Caco-2 (cell line): ENCODE results near the gene MBD3L2. TPM values are rescaled to one million over a fixed set of nuclear protein-coding genes. Genes with fewer than 3 reads are reported as not detected.
"Not testable (repeated sequence)": the region's sequence is repeated elsewhere in the genome, so short reads cannot be mapped to it uniquely, and the experiment has no call there.

ENCODE experiments used
- BruUV-seq: library from RNA; stranded (reverse); fragments of 400-500 nt; replicated peaks from 2 replicates; lab custom pipeline; 2021; lab: Mats Ljungman, UMichigan
- CTCF ChIA-PET: fragments of 300-600 bp; sonication (Branson Sonifier 250); formaldehyde crosslinking; loops from one replicate; lab custom pipeline; 2022; ENCODE audit warnings: antibody characterized with exemption; lab: Charles Lee
- POLR2A ChIA-PET: fragments of 300-600 bp; sonication (Branson Sonifier 250); formaldehyde crosslinking; loops from one replicate; lab custom pipeline; 2022; ENCODE audit warnings: antibody characterized with exemption; lab: Charles Lee
- DNase-seq, 2 experiments: peaks; one replicate each; pipeline versions ENCODE4 v3.0.0 to v3.0.0-alpha.2; 2020 to 2022
- H3K27me3 ChIP-seq: replicated peaks from 2 replicates; pipeline ENCODE4 v1.6.0; 2011; ENCODE audit warnings: low read length; ENCODE audit not compliant: control insufficient read depth, insufficient read depth
- H3K36me3 ChIP-seq: 2 replicates; pipeline ENCODE4 v1.5.1; 2011; ENCODE audit warnings: low read length; ENCODE audit not compliant: control insufficient read depth, insufficient read depth
- H3K4me1 ChIP-seq: fragments of 250-450 bp; sonication (Bioruptor Pico); 2 replicates; pipeline ENCODE4 v1.5.1; 2020; ENCODE audit warnings: mild to moderate bottlenecking
- H3K4me3 ChIP-seq: 2 replicates; pipeline ENCODE4 v1.5.1; 2011; ENCODE audit warnings: low read depth, mild to moderate bottlenecking, control low read depth, low read length
- H3K9me3 ChIP-seq: fragments of 250-450 bp; sonication (Bioruptor Pico); 2 replicates; pipeline ENCODE4 v1.5.1; 2020; ENCODE audit warnings: mild to moderate bottlenecking, moderate library complexity
- H3K27ac Mint-ChIP-seq: one replicate; pipeline ENCODE4 v1.8.0; 2022; ENCODE audit warnings: mixed read lengths; ENCODE audit not compliant: unreplicated experiment
- H3K27me3 Mint-ChIP-seq: one replicate; pipeline ENCODE4 v1.8.0; 2022; ENCODE audit warnings: mixed read lengths; ENCODE audit not compliant: insufficient read depth, unreplicated experiment
- H3K36me3 Mint-ChIP-seq: one replicate; pipeline ENCODE4 v1.8.0; 2022; ENCODE audit warnings: mild to moderate bottlenecking, mixed read lengths; ENCODE audit not compliant: insufficient read depth, unreplicated experiment
- H3K4me1 Mint-ChIP-seq: one replicate; pipeline ENCODE4 v1.8.0; 2022; ENCODE audit warnings: low read depth, mixed read lengths; ENCODE audit not compliant: unreplicated experiment
- H3K4me3 Mint-ChIP-seq: one replicate; pipeline ENCODE4 v1.8.0; 2022; ENCODE audit warnings: mild to moderate bottlenecking, moderate library complexity, mixed read lengths; ENCODE audit not compliant: unreplicated experiment
- H3K9me3 Mint-ChIP-seq: one replicate; pipeline ENCODE4 v1.8.0; 2022; ENCODE audit warnings: mixed read lengths; ENCODE audit not compliant: unreplicated experiment
- CTCF ChIP-seq, 2 experiments: fragments of 200-600 bp in 1 of 2; IDR thresholded peaks; 1 replicate in 1 of 2; 2 replicates in 1 of 2; pipeline versions ENCODE4 v1.5.1 to v1.8.0; 2011 to 2022; ENCODE audit warnings: antibody characterized with exemption in 1 of 2, control low read depth in 1 of 2, inconsistent platforms in 1 of 2, low read depth in 1 of 2, low read length in 1 of 2, mild to moderate bottlenecking in 1 of 2, moderate library complexity in 1 of 2; ENCODE audit not compliant: insufficient read depth in 1 of 2, severe bottlenecking in 1 of 2, unreplicated experiment in 1 of 2
- intact Hi-C: fragments of 100-400 bp; cut with micrococcal nuclease; formaldehyde crosslinking; loops from one replicate; pipeline ENCODE4 v1.10.0; 2022; ENCODE audit not compliant: unreplicated experiment
- total RNA-seq: library from RNA; stranded (reverse); gene quantifications from 2 replicates; pipeline ENCODE4 v1.2.3, GENCODE V29; 2022

The MBD3L2 gene
- total RNA-seq, 1 experiment from 2014 or later = not detected

- Mint-ChIP-seq H3K4me1 (no peaks in the 10 kb centered on the region), H3K4me3 (no peak overlapping the region), H3K27ac (no peak overlapping the region), H3K36me3 (no peaks in the 10 kb centered on the region), H3K27me3 (no peaks in the 10 kb centered on the region), H3K9me3 (peaks cover 9% of the 10 kb centered on the region)
- no peaks in the 10 kb centered on the region for H3K4me1 ChIP-seq
- ChIA-PET CTCF (no interaction called here), POLR2A (no interaction called here)
- H3K9me3 ChIP-seq = peaks cover 1% of the 10 kb centered on the region; the same call in 1 of the 2 replicates
- no peaks in the 10 kb centered on the region for H3K36me3 ChIP-seq
- DNase-seq = no peak
- H3K4me3 ChIP-seq = no peak overlapping the region
- no TSS peak for BruUV-seq
- TF ChIP-seq CTCF (IDR thresholded peaks at IDR 0.05; ENCODE audit: insufficient read depth in 1 of 2, low read depth in 1 of 2, low read length in 1 of 2, severe bottlenecking in 1 of 2, unreplicated experiment in 1 of 2) = no peak
- no peaks in the 10 kb centered on the region for H3K27me3 ChIP-seq
- intact Hi-C loops = no loop called here
Measured at GRCh38 chr19:7063339-7063738, 14.2 kb downstream of the MBD3L2 start.

- H3K4me1 Mint-ChIP-seq = peaks cover 3% of the 10 kb centered on the region
- DNase-seq = no peak
- peaks cover 6% of the 10 kb centered on the region; the same call in 1 of the 2 replicates for H3K9me3 ChIP-seq
- intact Hi-C loops = no loop called here
- peaks cover 9% of the 10 kb centered on the region for H3K9me3 Mint-ChIP-seq
- H3K4me3 Mint-ChIP-seq = no peak overlapping the region
- CTCF ChIA-PET = no interaction called here
- no peak for TF ChIP-seq CTCF (IDR thresholded peaks at IDR 0.05; ENCODE audit: insufficient read depth in 1 of 2, low read depth in 1 of 2, low read length in 1 of 2, severe bottlenecking in 1 of 2, unreplicated experiment in 1 of 2)
- H3K27ac Mint-ChIP-seq = no peak overlapping the region
- no peaks in the 10 kb centered on the region for H3K27me3 ChIP-seq
- H3K36me3 ChIP-seq = no peaks in the 10 kb centered on the region
- peaks cover 2% of the 10 kb centered on the region for H3K36me3 Mint-ChIP-seq
- no peaks in the 10 kb centered on the region for H3K4me1 ChIP-seq
- no peak overlapping the region for H3K4me3 ChIP-seq
- POLR2A ChIA-PET = no interaction called here
- BruUV-seq = no TSS peak
- H3K27me3 Mint-ChIP-seq = no peaks in the 10 kb centered on the region
Measured at GRCh38 chr19:7063764-7064418, 14.8 kb downstream of the MBD3L2 start.

GRCh38 chr19:7067122-7067521, 18.0 kb downstream of the MBD3L2 start:
- H3K4me1 ChIP-seq, BruUV-seq, H3K9me3 ChIP-seq, H3K27me3 Mint-ChIP-seq, CTCF ChIA-PET, H3K27me3 ChIP-seq, POLR2A ChIA-PET, H3K4me3 ChIP-seq, H3K4me1 Mint-ChIP-seq, H3K27ac Mint-ChIP-seq, intact Hi-C loops, H3K9me3 Mint-ChIP-seq, H3K4me3 Mint-ChIP-seq, H3K36me3 ChIP-seq: not testable (repeated sequence)
- H3K36me3 Mint-ChIP-seq = peaks cover 19% of the 10 kb centered on the region
- DNase-seq = peak in 1 of 2 experiments; percentile 29
